Chondrocyte (in vitro differentiated cells): ENCODE measurements around the gene PDXP. TPM values are rescaled to one million over a fixed set of nuclear protein-coding genes. Genes with fewer than 3 reads are reported as not detected.

Experiments
- DNase-seq: peaks from one replicate; pipeline ENCODE4 v3.0.0; 2021; ENCODE audit warnings: mixed read lengths, low spot score
- H3K27ac Mint-ChIP-seq: one replicate; pipeline ENCODE4 v1.8.0; 2021; ENCODE audit warnings: mild to moderate bottlenecking, moderate library complexity, mixed read lengths; ENCODE audit not compliant: unreplicated experiment
- H3K27me3 Mint-ChIP-seq: 2 replicates; pipeline ENCODE4 v1.8.0; 2021; ENCODE audit warnings: low read depth, mixed read lengths
- H3K36me3 Mint-ChIP-seq: 2 replicates; pipeline ENCODE4 v1.8.0; 2021; ENCODE audit warnings: low read depth, mixed read lengths
- H3K4me1 Mint-ChIP-seq: 2 replicates; pipeline ENCODE4 v1.8.0; 2021; ENCODE audit warnings: low read depth, mild to moderate bottlenecking, mixed read lengths
- H3K4me3 Mint-ChIP-seq: one replicate; pipeline ENCODE4 v1.8.0; 2021; ENCODE audit warnings: mild to moderate bottlenecking, moderate library complexity, mixed read lengths; ENCODE audit not compliant: unreplicated experiment
- H3K9me3 Mint-ChIP-seq: 2 replicates; pipeline ENCODE4 v1.8.0; 2021; ENCODE audit warnings: low read depth, mixed read lengths
- total RNA-seq: library from RNA; stranded (reverse); gene quantifications from 3 replicates; pipeline ENCODE4 v1.2.1, GENCODE V29; 2021
- TF ChIP-seq, protein P1 (sequence below): fragments of 200-600 bp; sonication (generic); IDR thresholded peaks from 2 replicates; pipeline ENCODE4 v1.5.0; 2021; ENCODE audit warnings: antibody characterized with exemption, mild to moderate bottlenecking, moderate library complexity

The PDXP gene
- total RNA-seq, 1 donor from 2014 or later = 14.8 TPM

DNA sequence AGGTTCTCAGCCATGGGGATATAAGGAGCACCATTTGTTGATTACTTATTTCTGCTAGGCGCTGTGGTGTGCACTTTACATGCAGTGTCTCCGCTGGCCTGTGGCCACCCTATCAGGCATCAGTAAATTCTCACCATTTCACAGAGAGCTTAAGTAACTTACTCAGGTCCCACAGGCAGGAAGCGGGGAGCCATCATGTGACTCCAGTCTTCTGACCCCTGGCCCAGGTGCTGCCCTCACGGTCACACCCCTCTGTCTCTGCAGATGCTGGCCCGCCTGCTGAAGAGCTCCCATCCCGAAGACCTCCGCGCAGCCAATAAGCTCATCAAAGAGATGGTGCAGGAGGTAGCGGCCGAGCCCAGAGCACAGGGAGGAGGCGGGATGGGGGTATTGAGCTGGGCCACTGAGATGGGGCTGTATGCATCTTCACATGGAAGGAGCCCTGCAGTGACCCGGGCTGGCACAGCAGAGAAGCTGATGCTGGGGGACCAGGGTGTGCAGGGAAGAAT, 37.1 kb upstream of the PDXP start:
- TF ChIP-seq, protein P1, sequence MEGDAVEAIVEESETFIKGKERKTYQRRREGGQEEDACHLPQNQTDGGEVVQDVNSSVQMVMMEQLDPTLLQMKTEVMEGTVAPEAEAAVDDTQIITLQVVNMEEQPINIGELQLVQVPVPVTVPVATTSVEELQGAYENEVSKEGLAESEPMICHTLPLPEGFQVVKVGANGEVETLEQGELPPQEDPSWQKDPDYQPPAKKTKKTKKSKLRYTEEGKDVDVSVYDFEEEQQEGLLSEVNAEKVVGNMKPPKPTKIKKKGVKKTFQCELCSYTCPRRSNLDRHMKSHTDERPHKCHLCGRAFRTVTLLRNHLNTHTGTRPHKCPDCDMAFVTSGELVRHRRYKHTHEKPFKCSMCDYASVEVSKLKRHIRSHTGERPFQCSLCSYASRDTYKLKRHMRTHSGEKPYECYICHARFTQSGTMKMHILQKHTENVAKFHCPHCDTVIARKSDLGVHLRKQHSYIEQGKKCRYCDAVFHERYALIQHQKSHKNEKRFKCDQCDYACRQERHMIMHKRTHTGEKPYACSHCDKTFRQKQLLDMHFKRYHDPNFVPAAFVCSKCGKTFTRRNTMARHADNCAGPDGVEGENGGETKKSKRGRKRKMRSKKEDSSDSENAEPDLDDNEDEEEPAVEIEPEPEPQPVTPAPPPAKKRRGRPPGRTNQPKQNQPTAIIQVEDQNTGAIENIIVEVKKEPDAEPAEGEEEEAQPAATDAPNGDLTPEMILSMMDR = no peak

DNA sequence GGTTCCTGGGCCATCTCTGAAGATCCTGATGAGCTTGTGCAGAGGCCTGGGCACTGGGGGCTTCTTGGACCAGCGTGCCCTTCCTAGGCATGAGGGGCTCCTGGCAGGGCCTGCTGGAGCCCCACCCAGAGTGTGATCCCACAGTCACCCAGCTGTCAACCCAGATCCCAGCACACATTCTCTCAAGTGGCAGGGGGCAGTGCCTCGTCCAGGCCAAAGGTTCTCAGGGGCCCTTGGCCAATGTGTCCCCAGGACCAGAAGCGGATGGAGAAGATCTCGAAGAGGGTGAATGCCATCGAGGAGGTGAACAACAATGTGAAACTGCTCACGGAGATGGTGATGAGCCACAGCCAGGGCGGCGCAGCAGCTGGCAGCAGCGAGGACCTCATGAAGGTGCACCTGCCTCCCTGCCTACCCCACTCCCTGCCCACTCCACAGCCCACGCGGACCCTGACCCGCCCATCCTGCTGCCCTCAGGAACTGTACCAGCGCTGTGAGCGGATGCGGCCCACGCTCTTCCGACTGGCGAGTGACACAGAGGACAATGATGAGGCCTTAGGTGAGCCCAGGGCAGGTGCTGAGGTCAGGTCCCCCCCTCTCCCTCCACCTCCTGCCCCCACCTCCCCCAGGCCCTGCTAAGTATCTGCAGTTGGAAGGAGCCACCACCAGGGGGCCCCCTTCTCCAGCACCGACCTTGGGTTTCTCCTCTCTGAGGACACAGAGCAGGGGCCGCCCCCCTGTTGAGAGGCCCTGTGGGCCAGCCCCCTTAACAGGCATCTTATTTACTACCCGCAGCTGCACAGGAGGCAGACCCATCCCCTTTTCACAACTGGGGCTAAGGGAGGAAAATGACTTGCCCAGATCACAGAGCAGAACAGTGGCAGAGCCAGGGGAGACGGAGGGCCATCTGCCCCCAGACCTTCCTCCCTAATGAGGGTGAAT, 35.2 kb upstream of the PDXP start:
- H3K36me3 Mint-ChIP-seq = peaks cover 14% of the 10 kb centered on the region
- H3K4me1 Mint-ChIP-seq = peaks cover 3% of the 10 kb centered on the region
- H3K27ac Mint-ChIP-seq = peak overlapping the region; percentile 51
- no peaks in the 10 kb centered on the region for H3K9me3 Mint-ChIP-seq
- TF ChIP-seq, protein P1 = peak; percentile 90
- DNase-seq = no peak
- H3K4me3 Mint-ChIP-seq = no peak overlapping the region
- no peaks in the 10 kb centered on the region for H3K27me3 Mint-ChIP-seq

More for the DNA sequence above, 37.1 kb upstream of the PDXP start:
- H3K4me1 Mint-ChIP-seq = peaks cover 3% of the 10 kb centered on the region
- H3K36me3 Mint-ChIP-seq = peaks cover 13% of the 10 kb centered on the region
- no peak for DNase-seq
- H3K27ac Mint-ChIP-seq = no peak overlapping the region
- H3K9me3 Mint-ChIP-seq = no peaks in the 10 kb centered on the region
- H3K4me3 Mint-ChIP-seq = no peak overlapping the region
- H3K27me3 Mint-ChIP-seq = no peaks in the 10 kb centered on the region

DNA sequence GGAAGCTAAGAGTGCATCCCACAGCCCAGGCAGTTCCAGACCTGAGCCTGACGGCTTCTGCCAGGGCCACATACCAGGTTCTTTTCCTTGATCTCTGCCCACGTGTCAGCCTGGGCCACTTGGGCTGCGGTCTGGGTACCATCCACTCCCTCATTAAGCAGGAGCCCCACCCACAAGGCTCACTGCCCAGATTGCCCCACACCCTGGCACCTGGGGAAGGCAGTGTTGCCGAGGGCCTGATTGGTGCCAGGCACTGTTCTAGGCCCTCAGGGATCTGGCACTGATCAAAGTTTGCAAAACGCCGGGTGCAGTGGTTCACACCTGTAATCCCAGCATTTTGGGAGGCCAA, 34.5 kb upstream of the PDXP start:
- H3K36me3 Mint-ChIP-seq = peaks cover 9% of the 10 kb centered on the region
- no peaks in the 10 kb centered on the region for H3K9me3 Mint-ChIP-seq
- no peak overlapping the region for H3K4me3 Mint-ChIP-seq
- H3K27me3 Mint-ChIP-seq = no peaks in the 10 kb centered on the region
- DNase-seq = no peak
- H3K4me1 Mint-ChIP-seq = peaks cover 3% of the 10 kb centered on the region
- TF ChIP-seq, protein P1 = no peak
- no peak overlapping the region for H3K27ac Mint-ChIP-seq

DNA sequence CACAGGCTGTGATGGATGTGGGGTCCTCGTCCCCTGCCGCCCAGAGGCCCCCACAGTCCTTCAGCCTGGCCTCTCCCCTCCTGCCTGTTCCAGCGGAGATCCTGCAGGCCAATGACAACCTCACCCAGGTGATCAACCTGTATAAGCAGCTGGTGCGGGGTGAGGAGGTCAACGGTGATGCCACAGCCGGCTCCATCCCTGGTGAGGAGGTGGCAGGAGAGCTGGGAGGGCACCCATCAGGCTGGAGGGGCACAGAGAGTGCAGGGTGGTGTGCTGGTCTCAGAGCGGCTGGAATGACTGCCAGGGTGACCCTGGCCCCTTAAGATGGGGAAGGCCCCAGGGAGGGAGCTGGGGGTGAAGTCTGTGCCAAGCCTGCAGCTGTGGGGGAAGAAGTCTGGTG, 33.6 kb upstream of the PDXP start:
- DNase-seq = peak; percentile 91
- Mint-ChIP-seq H3K9me3 (no peaks in the 10 kb centered on the region), H3K27ac (no peak overlapping the region), H3K36me3 (peaks cover 9% of the 10 kb centered on the region), H3K4me3 (no peak overlapping the region), H3K27me3 (no peaks in the 10 kb centered on the region), H3K4me1 (peaks cover 3% of the 10 kb centered on the region)
- TF ChIP-seq, protein P1 = no peak

DNA sequence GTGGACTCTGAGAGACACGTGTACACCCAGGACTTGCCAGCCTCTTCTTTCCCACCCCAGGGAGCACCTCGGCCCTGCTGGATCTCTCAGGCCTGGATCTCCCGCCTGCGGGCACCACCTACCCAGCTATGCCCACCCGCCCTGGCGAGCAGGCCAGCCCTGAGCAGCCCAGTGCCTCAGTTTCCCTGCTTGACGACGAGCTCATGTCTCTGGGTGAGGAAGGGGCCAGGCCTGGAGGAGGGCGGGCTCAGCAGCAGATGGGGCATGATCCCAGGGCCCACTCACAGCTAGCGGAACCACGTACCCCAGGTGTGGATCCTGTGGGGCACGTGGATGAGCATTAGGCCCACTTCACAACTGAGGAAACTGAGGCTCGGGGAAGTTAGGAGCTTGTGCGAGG, 32.8 kb upstream of the PDXP start:
- peaks cover 3% of the 10 kb centered on the region for H3K4me1 Mint-ChIP-seq
- no peaks in the 10 kb centered on the region for H3K9me3 Mint-ChIP-seq
- peak; percentile 82 for DNase-seq
- H3K27me3 Mint-ChIP-seq = no peaks in the 10 kb centered on the region
- H3K27ac Mint-ChIP-seq = no peak overlapping the region
- H3K36me3 Mint-ChIP-seq = peaks cover 9% of the 10 kb centered on the region
- TF ChIP-seq, protein P1 = no peak
- H3K4me3 Mint-ChIP-seq = no peak overlapping the region
